HUES48 (cell line): ENCODE results near the gene HARS2.

Experiments
- H3K27ac ChIP-seq: one replicate; pipeline ENCODE4 v1.7.0; 2013; ENCODE audit warnings: low read depth, low read length, inconsistent platforms
- H3K27me3 ChIP-seq: 2 replicates; pipeline ENCODE4 v1.6.1; 2013; ENCODE audit warnings: mild to moderate bottlenecking, low read length; ENCODE audit not compliant: control insufficient read depth, insufficient read depth
- H3K36me3 ChIP-seq: 2 replicates; pipeline ENCODE4 v1.6.1; 2013; ENCODE audit warnings: low read length; ENCODE audit not compliant: control insufficient read depth, insufficient read depth
- H3K4me1 ChIP-seq: 2 replicates; pipeline ENCODE4 v1.6.1; 2013; ENCODE audit warnings: mild to moderate bottlenecking, low read length; ENCODE audit not compliant: control insufficient read depth, insufficient read depth
- H3K4me3 ChIP-seq: 2 replicates; pipeline ENCODE4 v1.5.1; 2013; ENCODE audit warnings: mild to moderate bottlenecking, low read depth, low read length
- H3K9ac ChIP-seq: 2 replicates; pipeline ENCODE4 v1.6.1; 2013; ENCODE audit warnings: mild to moderate bottlenecking, low read depth, low read length, moderate library complexity
- H3K9me3 ChIP-seq: 2 replicates; pipeline ENCODE4 v1.6.1; 2013; ENCODE audit warnings: low read length; ENCODE audit not compliant: control insufficient read depth, insufficient read depth

Gene HARS2

DNA sequence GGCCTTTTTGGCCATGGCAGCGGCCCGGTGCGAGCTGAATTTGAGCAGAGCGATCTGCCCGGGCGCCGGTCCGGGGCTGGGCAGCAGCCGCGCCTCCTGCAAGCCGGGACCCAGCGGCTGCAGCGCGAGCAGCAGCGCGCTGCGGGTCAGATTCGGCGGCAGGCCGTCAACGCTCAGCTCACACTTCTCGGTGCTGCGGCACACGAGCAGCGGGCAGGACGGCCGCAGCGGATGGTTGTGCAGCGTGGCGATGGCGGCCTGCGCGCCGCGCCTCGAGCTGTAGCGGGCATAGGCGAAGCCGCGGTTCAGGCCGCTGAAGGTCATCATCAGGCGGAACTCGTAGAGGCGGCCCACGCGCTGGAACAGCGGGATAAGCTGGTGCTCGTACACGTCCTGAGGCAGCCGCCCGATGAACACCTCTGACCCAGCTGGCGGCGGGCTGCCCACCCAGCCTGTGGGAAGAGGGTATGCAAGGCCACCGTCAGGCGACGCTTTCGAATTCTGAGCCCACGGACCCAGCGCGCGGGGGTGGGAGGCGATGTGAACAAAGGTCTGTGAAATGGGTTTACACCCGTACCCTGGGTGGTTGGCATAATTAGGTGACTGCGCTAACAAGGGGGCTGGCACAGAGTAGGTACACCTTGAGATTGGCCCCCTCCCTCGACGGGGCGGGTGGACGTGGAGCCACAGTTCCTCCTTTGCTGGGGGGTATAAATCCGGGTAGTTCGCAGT lies 18.6 kb upstream of the HARS2 start:
- Histone ChIP-seq H3K4me1 (peaks cover 9% of the 10 kb centered on the region; the same call in 1 of the 2 replicates), H3K4me3 (no peak overlapping the region; the same call in 1 of the 2 replicates), H3K27me3 (no peaks in the 10 kb centered on the region), H3K27ac (no peak overlapping the region), H3K9me3 (no peaks in the 10 kb centered on the region), H3K9ac (no peak overlapping the region), H3K36me3 (peaks cover 75% of the 10 kb centered on the region)

DNA sequence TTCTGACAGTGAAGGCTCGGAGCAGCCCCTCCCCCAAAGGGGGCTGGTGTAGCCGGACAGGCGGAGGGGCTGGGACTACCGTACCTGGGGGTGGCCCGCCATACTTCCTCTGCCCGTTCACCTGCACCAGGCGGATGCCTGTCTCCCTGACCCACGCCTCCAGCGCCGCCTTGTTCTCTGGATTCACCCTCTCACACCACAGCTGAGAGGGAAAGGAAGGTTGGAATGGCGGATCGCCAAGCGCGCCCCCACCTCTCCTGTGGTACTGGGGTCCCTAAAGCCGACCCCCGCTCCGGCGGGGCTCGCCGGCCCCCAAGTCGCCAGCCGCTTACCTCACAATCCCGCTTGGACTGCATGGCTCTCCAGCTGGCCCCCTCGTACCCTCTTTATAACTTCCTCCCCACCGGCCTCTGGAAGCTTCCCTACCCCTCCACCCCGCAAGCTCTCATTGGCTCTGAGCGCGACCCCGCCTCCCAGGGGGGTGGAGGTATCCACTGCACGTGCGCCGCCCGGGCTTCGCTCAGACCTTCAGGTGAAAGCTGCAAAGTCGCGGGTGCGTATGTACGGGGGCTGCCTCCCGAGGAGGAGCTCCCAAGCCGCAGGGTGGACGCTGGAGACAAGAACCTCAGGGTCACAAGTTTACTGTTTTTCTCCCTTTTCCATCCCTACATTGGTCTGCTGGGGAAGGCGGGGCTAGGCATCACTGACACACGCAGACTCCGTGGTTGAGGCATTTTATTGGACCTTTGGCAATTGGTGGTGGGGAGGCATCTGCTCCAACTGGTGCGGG lies 17.9 kb upstream of the HARS2 start, which contains the start of gene DND1:
DND1 (minus strand) TSS at position 390 of the 790 bp plus-strand sequence; CDS start at position 356, 34 bp downstream.
- peaks cover 75% of the 10 kb centered on the region for H3K36me3 ChIP-seq
- no peaks in the 10 kb centered on the region for H3K27me3 ChIP-seq
- H3K9ac ChIP-seq, result no peak within 1 kb of the TSS
- no peak within 1 kb of the TSS for H3K27ac ChIP-seq
- H3K9me3 ChIP-seq, result no peaks in the 10 kb centered on the region
- no peak within 1 kb of the TSS; the same call in 1 of the 2 replicates for H3K4me3 ChIP-seq
- H3K4me1 ChIP-seq, result peaks cover 9% of the 10 kb centered on the region; the same call in 1 of the 2 replicates

DNA sequence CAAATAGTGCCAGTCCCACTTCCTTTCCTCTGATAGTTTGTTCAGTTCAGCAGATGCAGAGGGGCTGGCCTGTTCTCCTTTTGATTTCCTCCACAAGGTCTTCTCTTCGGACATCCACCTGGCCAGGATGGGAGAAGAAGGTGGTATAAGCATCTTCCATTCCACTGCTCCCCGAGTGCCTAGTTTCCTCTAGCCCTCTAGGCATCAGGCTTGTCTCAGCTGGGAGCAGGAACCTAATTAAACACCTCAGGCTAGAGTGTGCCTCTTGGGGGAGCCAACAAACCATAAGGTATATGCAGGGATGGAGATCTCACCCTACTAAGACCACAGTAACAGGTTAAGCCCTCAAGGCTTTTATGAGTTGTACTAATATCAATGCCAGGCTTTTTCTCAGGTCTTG lies 17.0 kb upstream of the HARS2 start:
- H3K9me3 ChIP-seq, result no peaks in the 10 kb centered on the region
- H3K9ac ChIP-seq, result no peak overlapping the region
- H3K36me3 ChIP-seq, result peaks cover 72% of the 10 kb centered on the region
- H3K27me3 ChIP-seq, result no peaks in the 10 kb centered on the region
- peaks cover 9% of the 10 kb centered on the region; the same call in 1 of the 2 replicates for H3K4me1 ChIP-seq
- no peak overlapping the region for H3K4me3 ChIP-seq
- no peak overlapping the region for H3K27ac ChIP-seq

DNA sequence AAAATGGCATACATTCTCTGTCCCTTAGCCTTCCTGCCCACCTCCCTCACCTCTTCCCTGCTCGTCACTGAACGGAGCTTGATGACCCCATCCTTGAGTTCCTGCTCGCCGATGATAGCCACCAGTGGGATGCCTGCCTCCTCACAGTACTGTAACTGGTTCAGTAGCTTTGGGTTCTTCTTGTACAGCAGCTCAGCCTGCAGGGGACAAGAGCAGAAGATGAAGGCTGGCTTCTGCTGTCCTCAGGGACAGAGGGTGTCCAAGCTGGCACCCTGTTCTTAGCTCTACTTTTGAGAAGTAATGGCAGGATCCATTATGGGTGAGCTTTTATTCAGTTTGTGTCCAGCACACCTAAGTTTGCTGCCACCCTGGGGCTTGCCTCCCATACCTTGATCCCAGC lies 16.6 kb upstream of the HARS2 start:
- Histone ChIP-seq H3K9me3 (no peaks in the 10 kb centered on the region), H3K4me3 (no peak overlapping the region), H3K4me1 (peaks cover 9% of the 10 kb centered on the region; the same call in 1 of the 2 replicates), H3K27me3 (no peaks in the 10 kb centered on the region), H3K27ac (no peak overlapping the region), H3K9ac (no peak overlapping the region), H3K36me3 (peaks cover 72% of the 10 kb centered on the region)

GRCh38 chr5:140677947-140678346 lies 13.3 kb upstream of the HARS2 start:
- Histone ChIP-seq H3K9ac (no peak overlapping the region), H3K9me3 (no peaks in the 10 kb centered on the region), H3K27me3 (no peaks in the 10 kb centered on the region), H3K4me3 (no peak overlapping the region), H3K4me1 (no peaks in the 10 kb centered on the region), H3K27ac (no peak overlapping the region), H3K36me3 (peaks cover 73% of the 10 kb centered on the region)

GRCh38 chr5:140678993-140679392 lies 12.3 kb upstream of the HARS2 start:
- Histone ChIP-seq H3K27me3 (no peaks in the 10 kb centered on the region), H3K27ac (no peak overlapping the region), H3K9ac (no peak overlapping the region), H3K36me3 (peaks cover 73% of the 10 kb centered on the region), H3K4me3 (no peak overlapping the region), H3K4me1 (no peaks in the 10 kb centered on the region), H3K9me3 (no peaks in the 10 kb centered on the region)

- Histone ChIP-seq H3K9me3 (no peaks in the 10 kb centered on the region), H3K4me1 (no peaks in the 10 kb centered on the region), H3K4me3 (peak overlapping the region; percentile 94), H3K36me3 (peaks cover 44% of the 10 kb centered on the region), H3K27me3 (no peaks in the 10 kb centered on the region), H3K27ac (no peak overlapping the region), H3K9ac (peak overlapping the region; percentile 73)
These were observed 801 bp upstream of the HARS2 start for GRCh38 chr5:140690376-140690932.

GRCh38 chr5:140694276-140694675 lies 3.0 kb downstream of the HARS2 start:
- peaks cover 62% of the 10 kb centered on the region for H3K36me3 ChIP-seq
- H3K27me3 ChIP-seq, result no peaks in the 10 kb centered on the region
- no peaks in the 10 kb centered on the region for H3K9me3 ChIP-seq
- H3K27ac ChIP-seq, result no peak overlapping the region
- H3K4me3 ChIP-seq, result no peak overlapping the region
- H3K9ac ChIP-seq, result no peak overlapping the region
- H3K4me1 ChIP-seq, result no peaks in the 10 kb centered on the region

- Histone ChIP-seq H3K9ac (no peak overlapping the region), H3K27ac (no peak overlapping the region), H3K27me3 (no peaks in the 10 kb centered on the region), H3K4me3 (no peak overlapping the region), H3K9me3 (no peaks in the 10 kb centered on the region), H3K4me1 (0 out of 2 replicates have a peak, but pooled peaks cover 6% of the 10 kb centered on the region), H3K36me3 (peaks cover 62% of the 10 kb centered on the region)
These were observed 5.7 kb downstream of the HARS2 start for GRCh38 chr5:140696891-140697492.

DNA sequence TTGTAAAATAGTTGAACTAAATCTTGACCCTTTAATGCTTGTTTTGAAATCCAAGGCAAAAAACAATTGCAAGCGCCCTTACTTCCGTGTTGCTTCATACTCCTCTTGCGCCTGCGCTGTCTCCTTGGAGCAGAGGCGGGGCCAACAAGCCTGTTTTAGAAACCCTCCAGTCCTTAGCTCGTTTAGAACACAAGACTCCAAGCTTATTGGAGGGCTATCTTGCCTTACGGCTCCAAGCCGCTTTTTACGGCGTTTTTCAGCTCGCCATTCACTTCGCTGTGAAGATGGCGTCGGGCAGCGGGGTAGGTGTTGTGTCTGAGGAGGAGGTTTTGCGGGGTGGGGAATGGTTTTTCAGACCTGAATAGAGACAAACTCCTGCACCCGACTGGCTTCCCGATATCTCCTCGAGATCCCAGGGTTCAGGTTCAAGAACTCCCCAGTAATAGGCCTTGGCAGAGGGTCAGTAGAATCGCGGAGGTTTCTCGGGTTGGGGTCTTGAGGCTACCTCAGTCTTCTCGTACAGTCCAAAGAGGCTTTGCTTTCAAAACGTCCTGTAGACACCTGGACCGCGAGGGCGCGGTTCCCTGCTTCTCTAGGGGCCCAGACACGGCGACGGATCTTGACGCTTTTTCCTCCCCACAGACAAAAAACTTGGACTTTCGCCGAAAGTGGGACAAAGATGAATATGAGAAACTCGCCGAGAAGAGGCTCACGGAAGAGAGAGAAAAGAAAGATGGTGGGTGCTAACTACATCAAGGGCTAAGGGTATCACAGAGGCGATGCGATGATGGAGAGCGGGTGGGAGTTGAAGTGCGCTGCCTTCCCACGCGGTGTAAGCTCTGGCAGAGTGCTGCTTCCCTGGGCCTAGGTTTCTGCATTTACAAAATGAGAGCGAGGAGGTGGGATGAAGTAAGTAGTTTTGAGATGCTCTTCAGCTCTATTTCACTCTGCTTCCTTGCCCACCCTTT lies 9.2 kb downstream of the HARS2 start, which contains the start of gene ZMAT2:
ZMAT2 (plus strand) TSS at position 271 of the 968 bp plus-strand sequence; CDS start at position 285, 14 bp downstream.
- Histone ChIP-seq H3K27ac (peak within 1 kb of the TSS; percentile 8), H3K9ac (peak within 1 kb of the TSS; percentile 81), H3K36me3 (peaks cover 73% of the 10 kb centered on the region), H3K27me3 (no peaks in the 10 kb centered on the region), H3K9me3 (no peaks in the 10 kb centered on the region), H3K4me3 (peak within 1 kb of the TSS; percentile 94), H3K4me1 (peaks cover 10% of the 10 kb centered on the region)
